Activated T-cell treated with anti-CD3 and anti-CD28 coated beads for 4 hours (primary cell): ENCODE data around the gene CDC73.
"Not testable (repeated sequence)": the region's sequence is repeated elsewhere in the genome, so short reads cannot be mapped to it uniquely, and the experiment has no call there.

ENCODE experiments used
- DNase-seq: peaks from one replicate; pipeline ENCODE4 v3.0.0-alpha.2; 2020

Gene CDC73

GRCh38 chr1:193240609-193241008 lies 118.8 kb downstream of the CDC73 start:
- DNase-seq, result no peak

DNA sequence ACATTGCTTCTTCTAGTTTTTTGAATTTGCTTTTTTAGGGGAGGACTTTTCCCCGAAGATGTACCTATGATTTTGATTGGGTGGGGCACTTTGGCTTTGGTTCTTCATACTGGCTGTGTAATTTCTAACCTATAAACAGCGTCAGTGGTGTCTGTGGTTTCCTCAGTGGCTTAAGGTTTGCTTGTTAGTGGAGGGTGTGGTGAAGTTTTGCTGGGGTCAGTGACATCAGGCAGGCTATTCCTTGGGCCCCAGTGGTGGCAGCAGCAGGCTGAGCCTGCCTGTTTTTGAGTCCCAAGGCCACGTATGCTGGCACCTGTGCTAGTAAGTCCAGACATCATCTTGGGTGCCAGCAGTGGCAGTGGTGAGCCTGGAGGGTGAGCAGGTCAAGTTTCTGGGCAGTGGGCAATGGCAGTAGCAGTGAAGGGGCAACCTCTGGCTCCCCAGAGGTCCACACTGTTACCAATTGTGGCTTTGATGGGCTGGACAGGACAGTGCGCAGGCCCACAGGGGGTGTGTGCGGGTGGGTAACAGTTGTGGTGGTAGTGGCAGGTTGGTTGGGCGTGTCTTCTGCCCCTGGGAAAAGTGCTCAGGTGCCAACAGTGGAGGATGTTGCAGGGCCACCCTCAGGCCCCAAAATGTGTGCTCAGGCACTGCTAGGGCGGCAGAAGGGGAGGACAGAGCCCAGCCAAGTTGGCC lies 119.4 kb downstream of the CDC73 start:
- no peak for DNase-seq

DNA sequence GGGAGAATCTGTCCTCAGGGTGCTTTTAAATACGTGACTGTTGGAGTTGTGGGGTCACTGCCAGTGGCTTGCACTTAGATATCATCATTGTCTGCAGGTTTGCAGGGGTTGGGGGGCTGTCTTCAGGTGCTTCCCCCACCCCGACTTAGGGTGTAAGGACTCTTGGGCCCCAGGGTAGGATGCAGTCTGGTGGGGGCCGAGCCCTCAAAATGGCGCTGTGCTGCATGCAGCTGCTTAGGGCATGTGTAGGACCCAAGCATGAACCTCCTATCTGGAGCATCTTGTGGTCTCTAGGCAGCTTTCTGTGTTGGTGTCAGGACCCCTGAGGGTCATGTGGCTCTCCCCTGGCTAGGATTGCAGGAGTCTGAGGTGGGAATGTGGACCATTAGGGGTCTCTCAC lies 120.2 kb downstream of the CDC73 start:
- no peak for DNase-seq

- DNase-seq, result no peak
Observed at GRCh38 chr1:193249187-193249586, 127.4 kb downstream of the CDC73 start.

DNA sequence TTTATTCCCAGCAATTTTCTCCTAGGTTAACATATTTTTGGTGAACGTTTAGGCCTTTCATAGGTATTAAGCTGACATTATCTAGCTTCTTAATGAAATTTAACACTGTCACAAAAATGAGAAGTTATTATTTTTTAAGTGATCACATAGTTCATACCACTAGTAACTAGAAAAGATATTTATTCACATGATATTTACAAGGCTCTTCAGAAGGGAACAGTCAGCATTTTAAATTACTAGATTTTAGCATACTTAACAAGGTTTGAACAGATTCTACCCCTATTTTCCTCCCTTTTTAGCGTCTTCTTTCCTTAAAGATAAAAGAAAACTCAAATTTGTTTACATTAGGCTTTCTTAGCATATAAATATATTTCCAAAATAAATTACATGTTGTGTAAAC lies 130.1 kb downstream of the CDC73 start:
- DNase-seq, result no peak

GRCh38 chr1:193256019-193256418 lies 134.2 kb downstream of the CDC73 start:
- no peak for DNase-seq

- DNase-seq, result no peak
Observed at GRCh38 chr1:193259636-193260035, 137.8 kb downstream of the CDC73 start.

DNA sequence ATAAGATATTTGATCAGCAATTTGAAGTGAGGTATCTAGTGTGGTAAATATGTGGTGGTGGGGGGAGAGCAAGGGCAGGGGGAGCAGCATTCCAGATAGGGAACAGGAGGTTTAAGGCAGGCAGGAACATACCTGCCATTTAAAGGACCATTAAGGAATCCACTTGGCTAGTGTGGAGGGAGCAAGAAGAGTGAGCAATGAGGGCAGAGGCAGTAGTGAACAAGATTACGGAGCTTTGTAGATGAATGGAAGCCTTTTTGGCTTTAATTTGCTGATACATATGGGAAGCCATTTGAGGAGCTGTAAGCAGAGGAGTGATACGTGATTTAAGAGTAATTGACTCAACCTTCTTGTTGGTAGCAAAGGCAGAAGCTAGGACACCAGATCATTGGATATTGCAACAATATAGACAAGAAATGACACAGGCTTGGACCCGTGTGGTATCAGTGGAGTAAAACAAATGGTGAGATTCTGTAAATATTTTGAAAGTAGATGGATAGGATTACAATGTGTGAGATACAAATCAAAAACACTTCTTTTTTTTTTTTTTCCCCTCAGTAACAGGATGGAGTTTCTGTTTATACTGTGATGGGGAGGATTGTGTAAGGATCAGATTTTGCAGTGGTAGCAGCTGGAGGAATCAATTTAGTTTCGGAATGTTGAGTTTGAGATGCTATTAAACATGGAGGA lies 138.4 kb downstream of the CDC73 start:
- no peak for DNase-seq

DNA sequence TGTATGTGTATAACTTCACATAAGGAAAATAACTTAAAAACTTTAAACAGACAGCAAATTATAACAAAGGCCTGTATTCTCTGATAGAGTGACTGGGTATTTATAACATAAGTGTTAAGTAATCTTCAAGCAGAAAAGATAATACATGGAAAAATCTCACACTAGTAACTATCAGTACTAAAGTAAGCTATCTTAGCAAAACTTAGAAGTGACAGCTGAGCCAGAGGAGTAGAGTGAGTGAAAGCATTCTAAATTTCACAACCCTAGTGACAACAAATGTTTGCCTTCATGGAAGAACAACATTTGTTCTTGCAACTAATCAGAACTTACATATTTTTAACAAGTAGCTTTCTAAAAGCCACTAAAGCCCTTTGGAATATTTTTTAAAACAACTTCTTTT lies 139.1 kb downstream of the CDC73 start:
- DNase-seq, result no peak

- DNase-seq, result no peak
Observed at GRCh38 chr1:193262661-193263060, 140.8 kb downstream of the CDC73 start.

- no peak for DNase-seq
Observed at GRCh38 chr1:193264313-193265065, 142.7 kb downstream of the CDC73 start.

GRCh38 chr1:193265716-193266115 lies 143.9 kb downstream of the CDC73 start:
- DNase-seq, result no peak

DNA sequence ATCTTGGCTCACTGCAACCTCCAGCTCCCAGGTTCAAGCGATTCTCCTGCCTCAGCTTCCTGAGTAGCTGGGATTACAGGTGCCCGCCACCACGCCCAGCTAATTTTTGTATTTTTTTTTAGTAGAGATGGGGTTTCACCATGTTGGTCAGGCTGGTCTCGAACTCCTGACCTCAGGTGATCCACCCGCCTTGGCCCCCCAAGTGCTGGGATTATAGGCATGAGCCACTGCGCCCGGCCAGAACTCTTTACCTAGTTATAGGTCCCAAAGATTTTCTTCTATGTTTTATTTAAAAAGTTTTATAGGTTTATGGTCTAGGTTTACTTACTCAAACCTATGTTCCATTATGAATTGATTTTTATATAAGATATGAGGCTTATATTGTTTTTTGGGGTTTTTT lies 145.0 kb downstream of the CDC73 start:
- DNase-seq, result not testable (repeated sequence)

- DNase-seq, result no peak
Observed at GRCh38 chr1:193270996-193271395, 149.2 kb downstream of the CDC73 start.

DNA sequence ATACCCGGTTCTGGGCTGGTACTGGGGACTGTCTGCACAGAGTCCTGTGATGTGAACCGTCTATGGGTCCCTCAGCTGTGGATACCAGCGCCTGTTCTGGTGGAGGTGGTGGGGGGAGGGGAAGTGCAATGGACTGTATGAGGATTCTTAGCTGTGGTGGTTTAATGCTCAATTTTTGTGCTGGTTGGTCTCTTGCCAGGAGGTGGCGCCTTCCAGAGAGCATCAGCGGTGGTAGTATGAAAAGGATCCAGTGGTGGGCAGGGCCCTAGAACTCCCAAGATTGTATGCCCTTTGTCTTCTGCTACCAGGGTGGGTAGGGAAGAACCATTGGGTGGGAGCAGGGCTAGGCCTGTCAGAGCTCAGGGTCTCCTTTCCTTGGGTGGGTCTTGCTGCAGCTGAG lies 153.9 kb downstream of the CDC73 start:
- DNase-seq, result no peak

DNA sequence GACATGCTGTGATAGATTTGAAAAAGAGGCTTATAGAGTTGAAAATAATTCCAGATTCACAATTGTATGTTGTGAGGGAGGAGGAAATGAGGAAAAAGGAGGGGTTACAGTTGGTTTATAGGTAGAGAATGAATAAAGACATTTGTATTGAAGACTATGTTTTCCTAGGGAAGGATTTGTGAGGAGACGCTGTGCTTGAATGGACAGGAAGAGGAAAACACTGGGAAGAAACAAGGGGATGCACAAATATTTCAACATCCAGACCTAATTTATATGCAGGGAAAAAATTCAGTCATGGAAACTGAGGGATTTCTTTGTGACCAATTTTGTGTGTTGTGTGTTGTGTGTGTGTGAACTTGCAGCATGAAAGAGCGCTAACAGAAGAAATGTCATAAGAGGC lies 157.1 kb downstream of the CDC73 start:
- no peak for DNase-seq

GRCh38 chr1:193281894-193282293 lies 160.1 kb downstream of the CDC73 start:
- DNase-seq, result no peak

GRCh38 chr1:193283016-193283415 lies 161.2 kb downstream of the CDC73 start:
- DNase-seq, result no peak

GRCh38 chr1:193284219-193284618 lies 162.4 kb downstream of the CDC73 start:
- no peak for DNase-seq

- DNase-seq, result no peak
Observed at GRCh38 chr1:193285641-193286040, 163.8 kb downstream of the CDC73 start.

- not testable (repeated sequence) for DNase-seq
Observed at GRCh38 chr1:193288548-193289080, 166.8 kb downstream of the CDC73 start.

- DNase-seq, result no peak
Observed at GRCh38 chr1:193293726-193294125, 171.9 kb downstream of the CDC73 start.

DNA sequence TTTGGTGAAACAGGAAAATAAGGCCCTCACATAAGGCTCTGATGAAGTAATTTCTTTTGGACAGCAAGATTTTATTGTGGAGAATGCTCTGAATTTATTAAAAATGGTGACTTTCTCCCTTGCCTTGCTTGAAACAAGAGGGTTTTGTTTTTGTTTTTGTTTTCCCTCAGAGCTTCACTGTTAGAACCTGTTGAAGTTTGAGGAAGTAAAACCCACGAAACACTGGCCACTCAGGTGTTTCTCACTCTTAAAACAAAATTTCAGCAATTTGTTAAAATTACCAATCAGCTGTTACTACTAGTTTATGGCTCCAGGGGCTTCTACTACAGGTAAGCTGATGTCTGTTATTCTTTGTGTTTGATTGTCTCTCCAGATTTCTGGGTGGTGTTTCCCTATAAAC lies 177.2 kb downstream of the CDC73 start:
- DNase-seq, result no peak

DNA sequence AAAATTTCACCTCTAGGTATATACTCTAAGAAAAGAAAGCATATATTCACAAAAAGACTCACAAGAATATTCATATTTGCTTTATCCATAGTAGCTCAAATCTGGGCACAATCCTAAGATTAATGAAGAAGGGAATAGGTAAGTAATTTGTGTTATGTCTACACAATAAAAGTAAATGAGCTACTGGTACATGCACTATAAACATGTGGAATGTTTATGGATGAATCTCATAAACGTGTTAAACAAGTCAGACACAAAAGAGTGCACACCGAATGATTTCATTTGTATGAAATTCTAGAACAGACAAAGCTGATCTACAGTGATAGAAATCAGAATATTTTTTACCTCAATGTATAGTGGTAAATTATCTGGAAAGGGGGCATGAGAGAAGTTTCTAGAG lies 179.9 kb downstream of the CDC73 start:
- no peak for DNase-seq
